OCI-LY1 (cell line): Measurements from ENCODE around the gene SLC22A1.

Experiments used
- H2AFZ ChIP-seq: fragments of 200-600 bp; sonication (generic), shearing (Covaris generic); 2 replicates; pipeline ENCODE4 v1.6.0; 2014; ENCODE audit warnings: antibody characterized with exemption, mild to moderate bottlenecking, low read length
- H3F3A ChIP-seq: fragments of 200-600 bp; sonication (generic), shearing (Covaris generic); 2 replicates; pipeline ENCODE4 v1.6.0; 2014; ENCODE audit warnings: mild to moderate bottlenecking, antibody characterized with exemption, low read length, moderate library complexity; ENCODE audit not compliant: insufficient read depth
- H3K27ac ChIP-seq: fragments of 200-600 bp; sonication (generic); 2 replicates; pipeline ENCODE4 v1.5.1; 2014; ENCODE audit warnings: low read length, mixed run types, mild to moderate bottlenecking, low read depth; ENCODE audit not compliant: poor library complexity, severe bottlenecking
- H3K27me3 ChIP-seq: fragments of 200-600 bp; sonication (generic); 2 replicates; pipeline ENCODE4 v1.6.0; 2014; ENCODE audit warnings: antibody characterized with exemption, mild to moderate bottlenecking, low read length, moderate library complexity; ENCODE audit not compliant: insufficient read depth
- H3K36me3 ChIP-seq: fragments of 200-600 bp; sonication (generic); 2 replicates; pipeline ENCODE4 v1.6.1; 2014; ENCODE audit warnings: mild to moderate bottlenecking, antibody characterized with exemption, low read length, moderate library complexity, mixed read lengths; ENCODE audit not compliant: insufficient read depth
- H3K4me1 ChIP-seq: fragments of 200-600 bp; sonication (generic); 2 replicates; pipeline ENCODE4 v1.5.1; 2014; ENCODE audit warnings: mild to moderate bottlenecking, low read length, moderate library complexity; ENCODE audit not compliant: insufficient read depth, severe bottlenecking
- H3K4me2 ChIP-seq: fragments of 200-600 bp; sonication (generic), shearing (Covaris generic); 2 replicates; pipeline ENCODE4 v1.6.1; 2014; ENCODE audit warnings: low read length
- H3K4me3 ChIP-seq: fragments of 200-600 bp; sonication (generic); 2 replicates; pipeline ENCODE4 v1.5.1; 2014; ENCODE audit warnings: low read length, low read depth, mild to moderate bottlenecking, mixed read lengths; ENCODE audit not compliant: poor library complexity, severe bottlenecking
- H3K79me2 ChIP-seq: fragments of 200-600 bp; shearing (Covaris generic); 2 replicates; pipeline ENCODE4 v1.6.1; 2016; ENCODE audit warnings: mixed run types, low read length, mixed read lengths; ENCODE audit not compliant: insufficient read depth
- H3K9ac ChIP-seq: fragments of 200-600 bp; sonication (generic), shearing (Covaris generic); 2 replicates; pipeline ENCODE4 v1.6.1; 2014; ENCODE audit warnings: mild to moderate bottlenecking, low read length, mixed read lengths
- H3K9me2 ChIP-seq: fragments of 200-600 bp; sonication (generic), shearing (Covaris generic); 2 replicates; pipeline ENCODE4 v1.6.1; 2014; ENCODE audit warnings: low read depth, mild to moderate bottlenecking, low read length, mixed read lengths
- H3K9me3 ChIP-seq: fragments of 200-600 bp; shearing (Covaris generic); 2 replicates; pipeline ENCODE4 v1.6.1; 2014; ENCODE audit warnings: low read length, mixed read lengths
- H4K20me1 ChIP-seq: fragments of 200-600 bp; sonication (generic), shearing (Covaris generic); 2 replicates; pipeline ENCODE4 v1.6.0; 2016; ENCODE audit warnings: mild to moderate bottlenecking, low read length; ENCODE audit not compliant: insufficient read depth
- CTCF ChIP-seq: fragments of 200-600 bp; sonication (generic), shearing (Covaris generic); IDR thresholded peaks from 2 replicates; pipeline ENCODE4 v1.5.1; 2017; ENCODE audit warnings: mild to moderate bottlenecking, antibody characterized with exemption, low read length, moderate library complexity, mixed read lengths
- EZH2 ChIP-seq: fragments of 200-600 bp; sonication (generic), shearing (Covaris generic); IDR thresholded peaks from 2 replicates; pipeline ENCODE4 v1.8.0; 2017; ENCODE audit warnings: borderline replicate concordance, mixed run types, mild to moderate bottlenecking, antibody characterized with exemption, low read length, moderate library complexity, mixed read lengths

Gene SLC22A1

GRCh38 chr6:160173806-160174527 lies 52.4 kb downstream of the SLC22A1 start:
- Histone ChIP-seq H2AFZ (no peak overlapping the region), H3K4me1 (no peaks in the 10 kb centered on the region), H3K4me2 (no peak overlapping the region), H3K27ac (no peak overlapping the region), H3K27me3 (no peaks in the 10 kb centered on the region), H3K79me2 (no peaks in the 10 kb centered on the region), H3F3A (no peaks in the 10 kb centered on the region), H3K36me3 (no peaks in the 10 kb centered on the region), H3K9ac (no peak overlapping the region), H4K20me1 (no peaks in the 10 kb centered on the region), H3K9me2 (no peaks in the 10 kb centered on the region), H3K4me3 (no peak overlapping the region), H3K9me3 (no peaks in the 10 kb centered on the region)
- TF ChIP-seq EZH2 (no peak), CTCF (no peak)

- Histone ChIP-seq H3K27me3 (no peaks in the 10 kb centered on the region), H3K27ac (no peak overlapping the region), H3K9me2 (no peaks in the 10 kb centered on the region), H3K4me3 (no peak overlapping the region), H3K4me2 (no peak overlapping the region), H3K9ac (no peak overlapping the region), H4K20me1 (no peaks in the 10 kb centered on the region), H3F3A (no peaks in the 10 kb centered on the region), H2AFZ (no peak overlapping the region), H3K9me3 (no peaks in the 10 kb centered on the region), H3K36me3 (no peaks in the 10 kb centered on the region), H3K4me1 (no peaks in the 10 kb centered on the region), H3K79me2 (no peaks in the 10 kb centered on the region)
- TF ChIP-seq EZH2 (no peak), CTCF (no peak)
Measured at GRCh38 chr6:160174681-160175080, 53.1 kb downstream of the SLC22A1 start.

GRCh38 chr6:160177220-160177619 lies 55.6 kb downstream of the SLC22A1 start:
- Histone ChIP-seq H3K79me2 (no peaks in the 10 kb centered on the region), H4K20me1 (no peaks in the 10 kb centered on the region), H3F3A (no peaks in the 10 kb centered on the region), H2AFZ (no peak overlapping the region), H3K9ac (no peak overlapping the region), H3K4me2 (no peak overlapping the region), H3K4me3 (no peak overlapping the region), H3K9me3 (no peaks in the 10 kb centered on the region), H3K9me2 (no peaks in the 10 kb centered on the region), H3K27ac (no peak overlapping the region), H3K36me3 (no peaks in the 10 kb centered on the region), H3K4me1 (no peaks in the 10 kb centered on the region), H3K27me3 (no peaks in the 10 kb centered on the region)
- no peak for TF ChIP-seq EZH2
- no peak for TF ChIP-seq CTCF
